CD4-positive, alpha-beta T cell treated with Interleukin-6 at 100 ng/mL for 8 hours (primary cell): Measurements from ENCODE around the gene DOCK7.
A peak's percentile ranks its signal among the peaks of the same experiment; 100 is the strongest.
"Not testable (repeated sequence)": the region's sequence is repeated elsewhere in the genome, so short reads cannot be mapped to it uniquely, and the experiment has no call there.

Source experiments
- DNase-seq: peaks from one replicate; pipeline ENCODE4 v3.0.0-alpha.2; 2020; ENCODE audit warnings: mixed read lengths, low spot score

The DOCK7 gene

GRCh38 chr1:62530516-62531154, 157.6 kb downstream of the DOCK7 start:
- no peak for DNase-seq

GRCh38 chr1:62529227-62529626, 159.0 kb downstream of the DOCK7 start:
- DNase-seq = no peak

GRCh38 chr1:62528015-62528414, 160.2 kb downstream of the DOCK7 start:
- no peak for DNase-seq

GRCh38 chr1:62527346-62527745, 160.8 kb downstream of the DOCK7 start:
- not testable (repeated sequence) for DNase-seq

- DNase-seq = no peak
These were observed 164.3 kb downstream of the DOCK7 start for GRCh38 chr1:62523860-62524259.

GRCh38 chr1:62516600-62516999, 171.6 kb downstream of the DOCK7 start:
- DNase-seq = no peak

GRCh38 chr1:62514746-62515423, 173.3 kb downstream of the DOCK7 start:
- DNase-seq = no peak

- DNase-seq = no peak
These were observed 175.2 kb downstream of the DOCK7 start for GRCh38 chr1:62513013-62513412.

GRCh38 chr1:62509028-62509427, 179.2 kb downstream of the DOCK7 start:
- no peak for DNase-seq

GRCh38 chr1:62508187-62508758, 179.9 kb downstream of the DOCK7 start:
- DNase-seq = peak; percentile 7

GRCh38 chr1:62500210-62500609, 188.0 kb downstream of the DOCK7 start:
- no peak for DNase-seq

GRCh38 chr1:62494137-62494536, 194.0 kb downstream of the DOCK7 start:
- no peak for DNase-seq

GRCh38 chr1:62493656-62494055, 194.5 kb downstream of the DOCK7 start:
- no peak for DNase-seq

- no peak for DNase-seq
These were observed 195.7 kb downstream of the DOCK7 start for GRCh38 chr1:62492521-62492920.

- DNase-seq = no peak
These were observed 200.2 kb downstream of the DOCK7 start for GRCh38 chr1:62487956-62488355.

GRCh38 chr1:62484824-62485468, 203.2 kb downstream of the DOCK7 start:
- no peak for DNase-seq

- no peak for DNase-seq
These were observed 206.5 kb downstream of the DOCK7 start for GRCh38 chr1:62481681-62482080.

GRCh38 chr1:62476525-62477219, 211.5 kb downstream of the DOCK7 start:
- DNase-seq = no peak

- no peak for DNase-seq
These were observed 221.1 kb downstream of the DOCK7 start for GRCh38 chr1:62467092-62467491.

- no peak for DNase-seq
These were observed 225.8 kb downstream of the DOCK7 start for GRCh38 chr1:62462370-62462769.

GRCh38 chr1:62457955-62458354, 230.2 kb downstream of the DOCK7 start:
- no peak for DNase-seq

GRCh38 chr1:62452951-62453350, 235.2 kb downstream of the DOCK7 start:
- no peak for DNase-seq
